ENCODE measurements around the gene CEP83. TPM values are rescaled to one million over a fixed set of nuclear protein-coding genes. Genes with fewer than 3 reads are reported as not detected.

Gene CEP83
- total and polyA plus RNA-seq, 9 of the 15 experiments (the other 6 are each of a cell fraction or from before 2014, with no cell fraction given) = 5.3 to 40.5 (median 31.3) TPM

- TF ChIP-seq, protein P1, sequence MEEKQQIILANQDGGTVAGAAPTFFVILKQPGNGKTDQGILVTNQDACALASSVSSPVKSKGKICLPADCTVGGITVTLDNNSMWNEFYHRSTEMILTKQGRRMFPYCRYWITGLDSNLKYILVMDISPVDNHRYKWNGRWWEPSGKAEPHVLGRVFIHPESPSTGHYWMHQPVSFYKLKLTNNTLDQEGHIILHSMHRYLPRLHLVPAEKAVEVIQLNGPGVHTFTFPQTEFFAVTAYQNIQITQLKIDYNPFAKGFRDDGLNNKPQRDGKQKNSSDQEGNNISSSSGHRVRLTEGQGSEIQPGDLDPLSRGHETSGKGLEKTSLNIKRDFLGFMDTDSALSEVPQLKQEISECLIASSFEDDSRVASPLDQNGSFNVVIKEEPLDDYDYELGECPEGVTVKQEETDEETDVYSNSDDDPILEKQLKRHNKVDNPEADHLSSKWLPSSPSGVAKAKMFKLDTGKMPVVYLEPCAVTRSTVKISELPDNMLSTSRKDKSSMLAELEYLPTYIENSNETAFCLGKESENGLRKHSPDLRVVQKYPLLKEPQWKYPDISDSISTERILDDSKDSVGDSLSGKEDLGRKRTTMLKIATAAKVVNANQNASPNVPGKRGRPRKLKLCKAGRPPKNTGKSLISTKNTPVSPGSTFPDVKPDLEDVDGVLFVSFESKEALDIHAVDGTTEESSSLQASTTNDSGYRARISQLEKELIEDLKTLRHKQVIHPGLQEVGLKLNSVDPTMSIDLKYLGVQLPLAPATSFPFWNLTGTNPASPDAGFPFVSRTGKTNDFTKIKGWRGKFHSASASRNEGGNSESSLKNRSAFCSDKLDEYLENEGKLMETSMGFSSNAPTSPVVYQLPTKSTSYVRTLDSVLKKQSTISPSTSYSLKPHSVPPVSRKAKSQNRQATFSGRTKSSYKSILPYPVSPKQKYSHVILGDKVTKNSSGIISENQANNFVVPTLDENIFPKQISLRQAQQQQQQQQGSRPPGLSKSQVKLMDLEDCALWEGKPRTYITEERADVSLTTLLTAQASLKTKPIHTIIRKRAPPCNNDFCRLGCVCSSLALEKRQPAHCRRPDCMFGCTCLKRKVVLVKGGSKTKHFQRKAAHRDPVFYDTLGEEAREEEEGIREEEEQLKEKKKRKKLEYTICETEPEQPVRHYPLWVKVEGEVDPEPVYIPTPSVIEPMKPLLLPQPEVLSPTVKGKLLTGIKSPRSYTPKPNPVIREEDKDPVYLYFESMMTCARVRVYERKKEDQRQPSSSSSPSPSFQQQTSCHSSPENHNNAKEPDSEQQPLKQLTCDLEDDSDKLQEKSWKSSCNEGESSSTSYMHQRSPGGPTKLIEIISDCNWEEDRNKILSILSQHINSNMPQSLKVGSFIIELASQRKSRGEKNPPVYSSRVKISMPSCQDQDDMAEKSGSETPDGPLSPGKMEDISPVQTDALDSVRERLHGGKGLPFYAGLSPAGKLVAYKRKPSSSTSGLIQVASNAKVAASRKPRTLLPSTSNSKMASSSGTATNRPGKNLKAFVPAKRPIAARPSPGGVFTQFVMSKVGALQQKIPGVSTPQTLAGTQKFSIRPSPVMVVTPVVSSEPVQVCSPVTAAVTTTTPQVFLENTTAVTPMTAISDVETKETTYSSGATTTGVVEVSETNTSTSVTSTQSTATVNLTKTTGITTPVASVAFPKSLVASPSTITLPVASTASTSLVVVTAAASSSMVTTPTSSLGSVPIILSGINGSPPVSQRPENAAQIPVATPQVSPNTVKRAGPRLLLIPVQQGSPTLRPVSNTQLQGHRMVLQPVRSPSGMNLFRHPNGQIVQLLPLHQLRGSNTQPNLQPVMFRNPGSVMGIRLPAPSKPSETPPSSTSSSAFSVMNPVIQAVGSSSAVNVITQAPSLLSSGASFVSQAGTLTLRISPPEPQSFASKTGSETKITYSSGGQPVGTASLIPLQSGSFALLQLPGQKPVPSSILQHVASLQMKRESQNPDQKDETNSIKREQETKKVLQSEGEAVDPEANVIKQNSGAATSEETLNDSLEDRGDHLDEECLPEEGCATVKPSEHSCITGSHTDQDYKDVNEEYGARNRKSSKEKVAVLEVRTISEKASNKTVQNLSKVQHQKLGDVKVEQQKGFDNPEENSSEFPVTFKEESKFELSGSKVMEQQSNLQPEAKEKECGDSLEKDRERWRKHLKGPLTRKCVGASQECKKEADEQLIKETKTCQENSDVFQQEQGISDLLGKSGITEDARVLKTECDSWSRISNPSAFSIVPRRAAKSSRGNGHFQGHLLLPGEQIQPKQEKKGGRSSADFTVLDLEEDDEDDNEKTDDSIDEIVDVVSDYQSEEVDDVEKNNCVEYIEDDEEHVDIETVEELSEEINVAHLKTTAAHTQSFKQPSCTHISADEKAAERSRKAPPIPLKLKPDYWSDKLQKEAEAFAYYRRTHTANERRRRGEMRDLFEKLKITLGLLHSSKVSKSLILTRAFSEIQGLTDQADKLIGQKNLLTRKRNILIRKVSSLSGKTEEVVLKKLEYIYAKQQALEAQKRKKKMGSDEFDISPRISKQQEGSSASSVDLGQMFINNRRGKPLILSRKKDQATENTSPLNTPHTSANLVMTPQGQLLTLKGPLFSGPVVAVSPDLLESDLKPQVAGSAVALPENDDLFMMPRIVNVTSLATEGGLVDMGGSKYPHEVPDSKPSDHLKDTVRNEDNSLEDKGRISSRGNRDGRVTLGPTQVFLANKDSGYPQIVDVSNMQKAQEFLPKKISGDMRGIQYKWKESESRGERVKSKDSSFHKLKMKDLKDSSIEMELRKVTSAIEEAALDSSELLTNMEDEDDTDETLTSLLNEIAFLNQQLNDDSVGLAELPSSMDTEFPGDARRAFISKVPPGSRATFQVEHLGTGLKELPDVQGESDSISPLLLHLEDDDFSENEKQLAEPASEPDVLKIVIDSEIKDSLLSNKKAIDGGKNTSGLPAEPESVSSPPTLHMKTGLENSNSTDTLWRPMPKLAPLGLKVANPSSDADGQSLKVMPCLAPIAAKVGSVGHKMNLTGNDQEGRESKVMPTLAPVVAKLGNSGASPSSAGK (IDR thresholded peaks at IDR 0.05) = no peak
- TF ChIP-seq FOXM1 (IDR thresholded peaks at IDR 0.05; ENCODE audit: low read depth) (no peak), FOXM1 (CRISPR knock-in tag; IDR thresholded peaks at IDR 0.05; ENCODE audit: low read depth) (no peak), CREB3 (tag; conservative IDR thresholded peaks at IDR 0.05; ENCODE audit: low read depth) (no peak), KDM1A (IDR thresholded peaks at IDR 0.05) (no peak), PRMT5 (CRISPR knock-in tag; IDR thresholded peaks at IDR 0.05) (no peak), ZBTB26 (CRISPR knock-in tag; IDR thresholded peaks at IDR 0.05) (no peak)
- TF ChIP-seq, protein P2, sequence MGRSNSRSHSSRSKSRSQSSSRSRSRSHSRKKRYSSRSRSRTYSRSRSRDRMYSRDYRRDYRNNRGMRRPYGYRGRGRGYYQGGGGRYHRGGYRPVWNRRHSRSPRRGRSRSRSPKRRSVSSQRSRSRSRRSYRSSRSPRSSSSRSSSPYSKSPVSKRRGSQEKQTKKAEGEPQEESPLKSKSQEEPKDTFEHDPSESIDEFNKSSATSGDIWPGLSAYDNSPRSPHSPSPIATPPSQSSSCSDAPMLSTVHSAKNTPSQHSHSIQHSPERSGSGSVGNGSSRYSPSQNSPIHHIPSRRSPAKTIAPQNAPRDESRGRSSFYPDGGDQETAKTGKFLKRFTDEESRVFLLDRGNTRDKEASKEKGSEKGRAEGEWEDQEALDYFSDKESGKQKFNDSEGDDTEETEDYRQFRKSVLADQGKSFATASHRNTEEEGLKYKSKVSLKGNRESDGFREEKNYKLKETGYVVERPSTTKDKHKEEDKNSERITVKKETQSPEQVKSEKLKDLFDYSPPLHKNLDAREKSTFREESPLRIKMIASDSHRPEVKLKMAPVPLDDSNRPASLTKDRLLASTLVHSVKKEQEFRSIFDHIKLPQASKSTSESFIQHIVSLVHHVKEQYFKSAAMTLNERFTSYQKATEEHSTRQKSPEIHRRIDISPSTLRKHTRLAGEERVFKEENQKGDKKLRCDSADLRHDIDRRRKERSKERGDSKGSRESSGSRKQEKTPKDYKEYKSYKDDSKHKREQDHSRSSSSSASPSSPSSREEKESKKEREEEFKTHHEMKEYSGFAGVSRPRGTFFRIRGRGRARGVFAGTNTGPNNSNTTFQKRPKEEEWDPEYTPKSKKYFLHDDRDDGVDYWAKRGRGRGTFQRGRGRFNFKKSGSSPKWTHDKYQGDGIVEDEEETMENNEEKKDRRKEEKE (IDR thresholded peaks at IDR 0.05; ENCODE audit: borderline replicate concordance in 1 of 2, control insufficient read depth in 1 of 2, low read depth in 2 of 2, low read length in 1 of 2) = no peak
Observed at GRCh38 chr12:94285943-94286582, 173.6 kb downstream of the CEP83 start (continued).

Measured in K562 (cell line).